Coronary artery (tissue), 2 donors: ENCODE measurements around the gene PPP1R12C.
A peak's percentile ranks its signal among the peaks of the same experiment; 100 is the strongest.

Experiments
- DNase-seq: peaks from one replicate; pipeline ENCODE4 v3.0.0-alpha.2; 2017; ENCODE audit warnings: low spot score
- H3K27ac ChIP-seq, 2 donors: fragments of 200-600 bp; sonication (generic); one replicate each; pipeline ENCODE4 v1.5.1; 2016 to 2019
- H3K4me3 ChIP-seq: fragments of 200-600 bp; sonication (generic); 2 replicates; pipeline ENCODE4 v1.5.1; 2016; ENCODE audit warnings: mild to moderate bottlenecking, moderate library complexity
- TF ChIP-seq, protein P1 (sequence below): fragments of 200-600 bp; sonication (generic); IDR thresholded peaks from one replicate; pipeline ENCODE4 v1.5.1; 2019; ENCODE audit warnings: antibody characterized with exemption

Gene PPP1R12C

DNA sequence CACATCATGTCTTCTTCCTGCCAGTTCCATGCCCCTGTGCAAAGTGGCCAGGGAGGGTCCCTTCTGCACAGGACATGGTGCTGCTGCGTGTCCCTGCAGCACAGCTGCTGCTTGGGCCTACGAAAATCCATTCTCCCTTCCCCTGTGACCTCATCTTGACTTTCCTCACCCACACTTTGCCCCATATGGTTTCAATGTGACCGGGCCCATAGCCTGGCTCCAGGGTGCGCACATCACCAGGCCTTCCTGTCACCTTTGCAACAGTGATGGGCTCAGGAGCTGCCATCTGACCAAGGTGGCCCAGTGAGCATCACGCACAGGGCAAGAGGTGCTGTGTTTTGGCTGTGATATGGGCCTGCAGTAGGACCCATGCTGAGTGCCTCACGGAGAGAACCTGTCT lies 10.8 kb downstream of the PPP1R12C start:
- Histone ChIP-seq H3K4me3 (no peak overlapping the region), H3K27ac (no peak overlapping the region)
- TF ChIP-seq, protein P1, sequence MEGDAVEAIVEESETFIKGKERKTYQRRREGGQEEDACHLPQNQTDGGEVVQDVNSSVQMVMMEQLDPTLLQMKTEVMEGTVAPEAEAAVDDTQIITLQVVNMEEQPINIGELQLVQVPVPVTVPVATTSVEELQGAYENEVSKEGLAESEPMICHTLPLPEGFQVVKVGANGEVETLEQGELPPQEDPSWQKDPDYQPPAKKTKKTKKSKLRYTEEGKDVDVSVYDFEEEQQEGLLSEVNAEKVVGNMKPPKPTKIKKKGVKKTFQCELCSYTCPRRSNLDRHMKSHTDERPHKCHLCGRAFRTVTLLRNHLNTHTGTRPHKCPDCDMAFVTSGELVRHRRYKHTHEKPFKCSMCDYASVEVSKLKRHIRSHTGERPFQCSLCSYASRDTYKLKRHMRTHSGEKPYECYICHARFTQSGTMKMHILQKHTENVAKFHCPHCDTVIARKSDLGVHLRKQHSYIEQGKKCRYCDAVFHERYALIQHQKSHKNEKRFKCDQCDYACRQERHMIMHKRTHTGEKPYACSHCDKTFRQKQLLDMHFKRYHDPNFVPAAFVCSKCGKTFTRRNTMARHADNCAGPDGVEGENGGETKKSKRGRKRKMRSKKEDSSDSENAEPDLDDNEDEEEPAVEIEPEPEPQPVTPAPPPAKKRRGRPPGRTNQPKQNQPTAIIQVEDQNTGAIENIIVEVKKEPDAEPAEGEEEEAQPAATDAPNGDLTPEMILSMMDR = no peak
- no peak for DNase-seq

DNA sequence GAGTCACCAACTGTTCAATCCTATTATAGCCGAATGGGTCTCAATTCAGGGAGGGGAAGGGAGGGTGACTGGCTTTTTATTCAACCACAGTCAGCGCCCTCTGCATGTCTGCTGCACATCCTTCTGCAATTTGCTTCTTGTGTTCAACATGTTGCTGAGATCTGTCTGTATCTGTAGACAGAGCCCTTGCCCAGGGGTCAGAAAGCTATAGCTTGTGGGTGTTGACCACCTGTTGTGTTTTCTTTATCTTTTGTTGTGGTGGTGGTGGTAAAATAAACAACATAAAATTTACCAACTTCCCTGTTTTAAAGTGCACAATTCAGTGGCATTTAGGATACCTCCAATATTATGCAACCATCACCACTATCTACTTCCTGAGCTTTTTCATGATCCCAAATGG lies 12.2 kb downstream of the PPP1R12C start:
- no peak for DNase-seq
- TF ChIP-seq, protein P1 = no peak
- Histone ChIP-seq H3K4me3 (no peak overlapping the region), H3K27ac (no peak overlapping the region)

DNA sequence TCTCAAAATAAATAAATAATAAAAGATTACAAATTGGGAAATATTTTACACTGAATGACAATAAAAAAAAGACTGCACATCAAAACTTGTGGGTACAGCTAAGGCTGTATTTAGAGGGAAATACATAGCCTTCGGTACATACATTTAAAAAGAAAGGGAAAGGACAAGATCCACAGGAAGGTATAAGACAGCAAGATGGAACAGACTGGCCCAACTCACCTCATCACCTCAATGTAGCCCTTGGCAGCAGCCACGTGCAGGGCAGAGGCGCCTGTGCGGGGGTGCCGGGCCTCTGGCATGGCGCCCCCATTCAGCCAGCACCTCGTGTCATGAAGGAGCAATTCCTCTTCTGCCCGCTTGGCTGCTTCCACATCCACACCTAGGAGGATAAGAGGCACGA lies 14.2 kb downstream of the PPP1R12C start:
- peak; percentile 49 for DNase-seq
- Histone ChIP-seq H3K4me3 (no peak overlapping the region), H3K27ac (no peak overlapping the region)
- TF ChIP-seq, protein P1 = no peak

GRCh38 chr19:55101261-55101660 lies 16.2 kb downstream of the PPP1R12C start:
- DNase-seq = no peak
- H3K27ac ChIP-seq = no peak overlapping the region
- TF ChIP-seq, protein P1 = no peak
- no peak overlapping the region for H3K4me3 ChIP-seq

DNA sequence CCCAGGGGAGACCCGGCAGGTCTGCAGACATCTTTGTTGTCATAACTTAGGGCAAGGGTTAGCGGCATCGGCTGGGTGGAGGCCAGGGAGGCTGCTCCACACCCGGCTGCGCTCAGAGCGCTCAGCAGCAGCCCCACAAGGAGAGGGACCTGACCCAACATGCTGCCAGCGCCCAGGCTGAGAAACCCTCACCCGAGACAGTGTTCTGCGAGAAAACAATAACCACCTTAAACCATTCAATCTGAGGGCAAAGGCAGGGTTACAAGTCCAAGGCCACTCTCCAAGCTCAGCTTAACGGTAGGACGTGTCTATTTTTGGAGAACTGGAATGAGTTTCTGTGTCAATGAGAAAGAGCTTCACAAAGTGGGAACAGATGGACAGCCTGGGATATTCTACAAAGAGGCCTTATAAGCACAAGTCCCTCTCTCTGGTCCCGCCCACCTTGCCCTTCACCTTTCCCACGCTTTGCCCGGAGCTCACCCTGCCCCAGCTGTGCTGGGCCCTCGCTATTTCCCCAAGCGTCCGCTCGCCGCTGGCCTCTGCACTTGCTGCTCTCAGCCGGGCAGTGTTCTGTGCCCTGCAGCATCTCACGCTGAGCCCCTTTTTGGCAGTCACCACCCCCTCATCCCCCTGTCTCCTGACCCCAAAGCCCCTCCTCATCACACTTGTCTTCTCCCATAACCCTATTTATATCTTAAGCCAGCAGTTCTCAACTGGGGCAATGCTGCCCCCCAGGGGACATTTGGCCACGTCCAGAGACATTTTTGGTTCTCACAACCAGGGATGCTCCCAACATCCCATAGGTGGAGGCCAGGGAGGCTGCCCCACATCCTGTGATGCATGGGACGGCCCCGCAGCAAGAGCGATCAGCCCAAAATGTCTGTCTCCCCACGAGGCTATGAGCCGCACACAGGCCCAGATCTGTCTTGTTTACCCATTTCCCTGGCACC lies 17.6 kb downstream of the PPP1R12C start:
- TF ChIP-seq, protein P1 = no peak
- Histone ChIP-seq H3K4me3 (no peak overlapping the region), H3K27ac (peak overlapping the region in 1 of 2 donors; percentile 52)
- DNase-seq = no peak

- no peak overlapping the region for H3K4me3 ChIP-seq
- TF ChIP-seq, protein P1 = no peak
- no peak for DNase-seq
- H3K27ac ChIP-seq = peak overlapping the region in 1 of 2 donors; percentile 52
These were observed 18.5 kb downstream of the PPP1R12C start for GRCh38 chr19:55098716-55099556.
